SK-N-SH (cell line): ENCODE measurements around the gene FAM20A. TPM values are rescaled to one million over a fixed set of nuclear protein-coding genes. Genes with fewer than 3 reads are reported as not detected.
"Not testable (repeated sequence)": the region's sequence is repeated elsewhere in the genome, so short reads cannot be mapped to it uniquely, and the experiment has no call there.

Experiments
- CTCF ChIA-PET: fragments of 300-600, 350-600 bp; formaldehyde crosslinking; extraction: SDS; loops from one replicate; lab custom pipeline; 2021; lab: Yijun Ruan, JAX
- POLR2A ChIA-PET: fragments of 350-600 bp; sonication (Branson Sonifier 250); formaldehyde crosslinking; extraction: SDS; loops from one replicate; lab custom pipeline; 2020; ENCODE audit warnings: antibody characterized with exemption, inconsistent platforms; lab: Yijun Ruan, JAX
- DNase-seq: peaks from one replicate; pipeline ENCODE4 v3.0.0; 2012
- H2AFZ ChIP-seq: fragments of 200-600 bp; sonication (generic); 2 replicates; pipeline ENCODE4 v1.8.1; 2016; ENCODE audit warnings: antibody characterized with exemption, mild to moderate bottlenecking, low read depth
- H3F3A ChIP-seq: fragments of 200-600 bp; sonication (generic); replicated peaks from 2 replicates; pipeline ENCODE3; 2016; ENCODE audit warnings: antibody characterized with exemption, mild to moderate bottlenecking; ENCODE audit not compliant: insufficient read depth
- H3K27ac ChIP-seq, 2 experiments: fragments of 200-500 bp in 1 of 2; fragments of 200-600 bp in 1 of 2; sonication (Bioruptor generic) in 1 of 2; sonication (generic), shearing (Covaris generic) in 1 of 2; 2 replicates each; pipeline versions ENCODE4 v1.5.1 to v1.6.1; 2014 to 2016; ENCODE audit warnings: low read depth in 2 of 2, inconsistent platforms in 1 of 2, low read length in 1 of 2, mild to moderate bottlenecking in 1 of 2, mixed read lengths in 1 of 2
- H3K27me3 ChIP-seq: fragments of 200-600 bp; sonication (generic), shearing (Covaris generic); 2 replicates; pipeline ENCODE4 v1.6.1; 2016; ENCODE audit warnings: mixed run types; ENCODE audit not compliant: insufficient read depth
- H3K36me3 ChIP-seq, 2 experiments: fragments of 200-500 bp in 1 of 2; fragments of 200-600 bp in 1 of 2; sonication (Bioruptor generic) in 1 of 2; sonication (generic) in 1 of 2; replicated peaks in 1 of 2; 2 replicates each; pipeline versions ENCODE3 to v1.5.1; 2014 to 2016; ENCODE audit warnings: low read length in 1 of 2, mild to moderate bottlenecking in 1 of 2; ENCODE audit not compliant: insufficient read depth in 2 of 2, control insufficient read depth in 1 of 2
- H3K4me1 ChIP-seq, 2 experiments: fragments of 200-500 bp in 1 of 2; fragments of 200-600 bp in 1 of 2; sonication (Bioruptor generic) in 1 of 2; sonication (generic), shearing (Covaris generic) in 1 of 2; 2 replicates each; pipeline versions ENCODE4 v1.5.1 to v1.6.1; 2014 to 2016; ENCODE audit warnings: low read depth in 1 of 2, low read length in 1 of 2, mixed run types in 1 of 2; ENCODE audit not compliant: insufficient read depth in 2 of 2, control insufficient read depth in 1 of 2
- H3K4me2 ChIP-seq: fragments of 200-600 bp; sonication (generic), shearing (Covaris generic); 2 replicates; pipeline ENCODE4 v1.6.1; 2017; ENCODE audit warnings: mixed run types
- H3K4me3 ChIP-seq, 2 experiments: fragments of 200-500 bp in 1 of 2; fragments of 200-600 bp in 1 of 2; sonication (Bioruptor generic) in 1 of 2; sonication (generic), shearing (Covaris generic) in 1 of 2; 2 replicates each; pipeline versions ENCODE4 v1.5.1 to v1.8.1; 2014 to 2016; ENCODE audit warnings: low read depth in 2 of 2, inconsistent platforms in 1 of 2, low read length in 1 of 2, mild to moderate bottlenecking in 1 of 2, mixed read lengths in 1 of 2, moderate library complexity in 1 of 2
- H3K79me2 ChIP-seq: fragments of 200-600 bp; sonication (generic); 2 replicates; pipeline ENCODE4 v1.8.1; 2017; ENCODE audit warnings: mild to moderate bottlenecking; ENCODE audit not compliant: insufficient read depth
- H3K9ac ChIP-seq: fragments of 200-600 bp; sonication (generic); 2 replicates; pipeline ENCODE4 v1.6.1; 2017; ENCODE audit warnings: mixed run types
- H3K9me2 ChIP-seq: fragments of 200-600 bp; sonication (generic); 2 replicates; pipeline ENCODE4 v1.6.1; 2017; ENCODE audit warnings: mixed run types
- H3K9me3 ChIP-seq: fragments of 200-600 bp; sonication (generic); 2 replicates; pipeline ENCODE4 v1.6.1; 2017; ENCODE audit warnings: mixed run types, mild to moderate bottlenecking, moderate library complexity
- H4K20me1 ChIP-seq: fragments of 200-600 bp; sonication (generic); 2 replicates; pipeline ENCODE4 v1.6.1; 2017; ENCODE audit warnings: mild to moderate bottlenecking, mixed run types; ENCODE audit not compliant: insufficient read depth
- CHD2 ChIP-seq: fragments of 150-350 bp; IDR thresholded peaks from 2 replicates; pipeline ENCODE4 v1.6.1; 2018; ENCODE audit warnings: low read length; ENCODE audit not compliant: partially characterized antibody
- CTCF ChIP-seq: fragments of 200-600 bp; sonication (generic); IDR thresholded peaks from 2 replicates; pipeline ENCODE4 v1.6.1; 2017; ENCODE audit warnings: antibody characterized with exemption, mild to moderate bottlenecking, moderate library complexity
- FOXJ3 ChIP-seq: sonication (generic); formaldehyde crosslinking; IDR thresholded peaks from 2 replicates; pipeline ENCODE4 v1.5.1; 2020; ENCODE audit warnings: mild to moderate bottlenecking, missing genetic modification reagents
- GABPA ChIP-seq: IDR thresholded peaks from 2 replicates; pipeline ENCODE4 v1.4.0; 2012; ENCODE audit warnings: low read depth, mild to moderate bottlenecking
- IRF3 ChIP-seq: fragments of 150-350 bp; IDR thresholded peaks from 2 replicates; pipeline ENCODE4 v1.6.1; 2016; ENCODE audit warnings: mild to moderate bottlenecking, low read depth, low read length
- MAX ChIP-seq: IDR thresholded peaks from 2 replicates; pipeline ENCODE4 v1.4.0; 2012; ENCODE audit warnings: low read depth
- MXI1 ChIP-seq: IDR thresholded peaks from 2 replicates; pipeline ENCODE4 v1.6.1; 2012; ENCODE audit warnings: mild to moderate bottlenecking, low read depth, low read length, improper control_type of control experiment
- NRF1 ChIP-seq: IDR thresholded peaks from 2 replicates; pipeline ENCODE4 v1.6.1; 2012; ENCODE audit warnings: low read depth, mild to moderate bottlenecking, low read length
- RXRA ChIP-seq: IDR thresholded peaks from 2 replicates; pipeline ENCODE4 v1.4.0; 2012; ENCODE audit warnings: low read depth, mild to moderate bottlenecking, borderline replicate concordance
- SMC3 ChIP-seq: IDR thresholded peaks from 2 replicates; pipeline ENCODE4 v1.6.1; 2012; ENCODE audit warnings: low read depth, low read length, improper control_type of control experiment
- TCF12 ChIP-seq: IDR thresholded peaks from 2 replicates; pipeline ENCODE4 v1.4.0; 2012
- USF1 ChIP-seq: IDR thresholded peaks from 2 replicates; pipeline ENCODE4 v1.4.0; 2012; ENCODE audit warnings: low read depth, borderline replicate concordance
- WGBS: methylation state at CpG from one replicate; pipeline ENCODE4 v1.1.6; 2017; ENCODE audit warnings: low lambda C conversion rate; 5-methylcytosine and 5-hydroxymethylcytosine counted together
- polyA plus RNA-seq, 3 experiments: library from polyadenylated mRNA; depleted of rRNA; stranded (reverse); fragments of >200 nt; gene quantifications; 2 replicates each; pipeline ENCODE4 v1.2.3, GENCODE V29; 2012

The FAM20A gene
- polyA plus RNA-seq, 1 of the 3 experiments (the other 2 are of a cell fraction) = not detected

- POLR2A ChIA-PET = no interaction called here
These were observed 16.4 kb downstream of the FAM20A start for GRCh38 chr17:68584581-68585303.

GRCh38 chr17:68582867-68583266 lies 18.3 kb downstream of the FAM20A start:
- DNase-seq, H2AFZ ChIP-seq, H3K9me3 ChIP-seq, H3F3A ChIP-seq, H3K9ac ChIP-seq, POLR2A ChIA-PET, H3K9me2 ChIP-seq, CTCF ChIA-PET, H3K27ac ChIP-seq, H3K79me2 ChIP-seq, H3K4me1 ChIP-seq, H4K20me1 ChIP-seq, H3K4me3 ChIP-seq, H3K36me3 ChIP-seq, H3K4me2 ChIP-seq, H3K27me3 ChIP-seq: not testable (repeated sequence)
- 13% methylated on average over 6 of the region's 6 CpGs for WGBS

More at GRCh38 chr17:68584581-68585303, 16.4 kb downstream of the FAM20A start:
- no peaks in the 10 kb centered on the region for H3K9me3 ChIP-seq
- no peak overlapping the region for H3K9ac ChIP-seq
- H3K4me3 ChIP-seq = no peak overlapping the region
- H3F3A ChIP-seq = no peaks in the 10 kb centered on the region
- CTCF ChIA-PET = no interaction called here
- TF ChIP-seq TCF12 (no peak), CHD2 (no peak), GABPA (no peak), MXI1 (no peak), RXRA (no peak), FOXJ3 (CRISPR knock-in tag) (no peak)
- no peaks in the 10 kb centered on the region for H4K20me1 ChIP-seq
- no peaks in the 10 kb centered on the region for H3K36me3 ChIP-seq
- H3K9me2 ChIP-seq = no peaks in the 10 kb centered on the region
- no peak overlapping the region for H3K27ac ChIP-seq
- 34% methylated on average over 5 of the region's 5 CpGs for WGBS
- no peaks in the 10 kb centered on the region for H3K4me1 ChIP-seq
- no peaks in the 10 kb centered on the region for H3K79me2 ChIP-seq
- no peak for DNase-seq
- no peak overlapping the region for H3K4me2 ChIP-seq
- H3K27me3 ChIP-seq = no peaks in the 10 kb centered on the region; the same call in 1 of the 2 replicates
- no peak overlapping the region for H2AFZ ChIP-seq

GRCh38 chr17:68581863-68582645 lies 19.1 kb downstream of the FAM20A start:
- no peak for DNase-seq
- Histone ChIP-seq H3K36me3 (no peaks in the 10 kb centered on the region), H3K9me2 (no peaks in the 10 kb centered on the region), H3K27me3 (no peaks in the 10 kb centered on the region; the same call in 1 of the 2 replicates), H3K4me2 (no peak overlapping the region), H3K4me1 (no peaks in the 10 kb centered on the region), H3K4me3 (no peak overlapping the region), H3K79me2 (no peaks in the 10 kb centered on the region), H2AFZ (no peak overlapping the region), H3K27ac (no peak overlapping the region), H3F3A (no peaks in the 10 kb centered on the region), H4K20me1 (no peaks in the 10 kb centered on the region), H3K9ac (no peak overlapping the region), H3K9me3 (no peaks in the 10 kb centered on the region)
- WGBS = 34% methylated on average over 9 of the region's 9 CpGs
- TF ChIP-seq USF1 = no peak
- TF ChIP-seq NRF1 = no peak
- TF ChIP-seq MAX = no peak
- no peak for TF ChIP-seq IRF3
- TF ChIP-seq SMC3 = no peak
- TF ChIP-seq GABPA = no peak
- TF ChIP-seq CTCF = no peak
- ChIA-PET POLR2A (no interaction called here), CTCF (no interaction called here)
